Amygdala (tissue), 56 donors: ENCODE results near the gene NR1D1.
A peak's percentile ranks its signal among the peaks of the same experiment; 100 is the strongest.

Experiments used
- DNase-seq, 56 donors: peaks; one replicate each; lab custom pipeline; 2025; lab: John Stamatoyannopoulos, UW

Gene NR1D1

DNA sequence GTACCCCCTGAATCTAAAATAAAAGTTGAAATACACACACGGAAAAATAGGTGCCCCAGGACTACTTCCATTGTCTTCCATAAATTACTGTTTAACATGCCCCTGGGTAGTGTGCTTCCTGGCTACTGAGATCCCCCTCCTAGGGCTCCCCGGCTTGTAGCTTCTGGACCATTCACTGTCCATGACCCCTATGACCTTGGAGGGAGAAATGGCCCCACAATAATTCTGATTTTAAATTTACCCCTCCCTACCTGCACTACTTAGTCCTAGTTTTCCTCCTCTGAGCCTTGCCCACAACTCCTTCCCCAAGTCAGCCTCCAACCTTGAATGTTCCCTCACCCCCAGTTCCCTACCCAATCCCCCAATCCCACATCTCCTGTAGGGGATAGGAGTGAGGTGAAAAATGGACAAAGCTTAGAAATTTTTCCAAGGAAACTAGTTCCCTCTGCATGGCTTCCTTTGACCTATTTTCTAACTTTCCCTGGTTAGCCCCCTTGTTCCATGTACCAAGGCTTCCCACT lies 11.9 kb upstream of the NR1D1 start:
- DNase-seq, result no peak

- peak in 52 of 56 donors; percentile 28 to 88 (median 70) for DNase-seq
Measured at GRCh38 chr17:40111221-40112128, 11.1 kb upstream of the NR1D1 start.

DNA sequence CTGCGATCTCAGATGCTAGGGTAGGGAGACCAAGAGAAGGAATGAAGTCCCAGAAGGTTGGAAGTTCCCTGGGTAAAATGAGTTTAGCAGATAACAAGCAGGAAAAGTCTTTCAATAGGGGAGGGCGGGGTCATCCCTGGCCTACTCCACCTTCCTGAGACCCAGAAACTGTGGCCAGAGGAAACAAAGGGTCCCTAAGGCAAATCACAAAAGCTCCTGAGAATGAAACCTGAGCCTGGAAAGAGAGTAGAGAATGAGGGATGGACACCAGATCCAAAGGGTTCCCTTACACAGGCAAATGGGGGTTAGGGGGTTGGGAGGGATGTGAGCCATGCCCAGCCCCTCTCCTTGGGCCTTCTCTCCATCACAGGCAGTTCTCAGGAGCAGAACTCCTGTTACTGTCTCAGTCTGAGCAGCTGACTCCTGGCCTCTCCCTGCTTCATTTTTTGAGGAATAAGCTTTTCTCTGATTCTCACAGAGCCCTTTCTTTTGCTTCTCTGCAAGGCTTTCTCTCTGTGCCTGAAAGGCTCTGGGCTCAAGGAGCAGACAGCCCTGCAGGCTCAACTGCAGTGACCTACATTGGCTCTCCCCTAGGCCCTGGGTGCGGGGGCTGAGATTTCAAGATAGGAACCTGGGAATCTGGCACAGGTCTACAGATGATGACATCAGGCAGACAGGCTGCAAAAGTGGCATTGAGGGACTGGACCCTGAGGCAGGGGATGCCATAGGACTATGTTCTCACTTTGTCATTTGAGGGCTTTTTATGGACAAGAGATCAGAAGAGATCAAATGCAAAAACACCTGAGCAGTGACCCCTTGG lies 9.8 kb upstream of the NR1D1 start:
- DNase-seq, result no peak

GRCh38 chr17:40108970-40109824 lies 8.8 kb upstream of the NR1D1 start:
- no peak for DNase-seq

DNA sequence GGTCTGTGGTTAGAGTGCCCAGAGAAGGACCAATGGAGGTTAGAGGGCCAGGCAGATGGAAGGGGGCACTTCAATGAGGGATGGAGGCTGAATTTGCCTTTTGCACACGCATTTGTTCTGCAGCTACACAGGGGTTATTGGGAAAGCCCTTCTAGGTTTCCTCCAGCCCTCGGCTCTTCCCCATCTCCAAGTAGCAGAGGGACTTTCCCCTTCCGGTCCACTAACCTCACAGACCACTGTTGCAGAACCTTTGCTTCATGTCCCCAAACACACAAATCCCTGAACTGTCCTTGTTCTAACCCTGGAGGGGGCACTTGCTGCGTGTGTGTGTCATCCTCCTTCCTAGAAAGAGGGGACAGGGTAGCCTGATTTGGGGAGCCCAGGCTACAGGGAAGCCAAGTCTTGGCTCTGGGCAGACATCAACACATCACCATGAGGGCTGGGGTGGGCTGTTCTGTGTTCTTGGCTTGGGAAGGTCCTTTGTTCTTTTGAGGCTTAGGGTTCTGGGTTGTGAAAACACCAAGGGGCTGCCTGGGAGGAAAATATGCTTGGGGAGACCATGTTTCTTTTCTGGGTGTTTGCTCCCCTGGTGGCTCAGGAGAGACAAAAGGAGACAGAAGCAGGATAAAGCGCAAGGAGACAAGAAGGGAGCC lies 7.3 kb upstream of the NR1D1 start:
- peak in 6 of 56 donors; percentile 56 to 79 (median 63) for DNase-seq

- peak in 22 of 56 donors; percentile 23 to 80 (median 47) for DNase-seq
Measured at GRCh38 chr17:40106760-40107521, 6.6 kb upstream of the NR1D1 start.

DNA sequence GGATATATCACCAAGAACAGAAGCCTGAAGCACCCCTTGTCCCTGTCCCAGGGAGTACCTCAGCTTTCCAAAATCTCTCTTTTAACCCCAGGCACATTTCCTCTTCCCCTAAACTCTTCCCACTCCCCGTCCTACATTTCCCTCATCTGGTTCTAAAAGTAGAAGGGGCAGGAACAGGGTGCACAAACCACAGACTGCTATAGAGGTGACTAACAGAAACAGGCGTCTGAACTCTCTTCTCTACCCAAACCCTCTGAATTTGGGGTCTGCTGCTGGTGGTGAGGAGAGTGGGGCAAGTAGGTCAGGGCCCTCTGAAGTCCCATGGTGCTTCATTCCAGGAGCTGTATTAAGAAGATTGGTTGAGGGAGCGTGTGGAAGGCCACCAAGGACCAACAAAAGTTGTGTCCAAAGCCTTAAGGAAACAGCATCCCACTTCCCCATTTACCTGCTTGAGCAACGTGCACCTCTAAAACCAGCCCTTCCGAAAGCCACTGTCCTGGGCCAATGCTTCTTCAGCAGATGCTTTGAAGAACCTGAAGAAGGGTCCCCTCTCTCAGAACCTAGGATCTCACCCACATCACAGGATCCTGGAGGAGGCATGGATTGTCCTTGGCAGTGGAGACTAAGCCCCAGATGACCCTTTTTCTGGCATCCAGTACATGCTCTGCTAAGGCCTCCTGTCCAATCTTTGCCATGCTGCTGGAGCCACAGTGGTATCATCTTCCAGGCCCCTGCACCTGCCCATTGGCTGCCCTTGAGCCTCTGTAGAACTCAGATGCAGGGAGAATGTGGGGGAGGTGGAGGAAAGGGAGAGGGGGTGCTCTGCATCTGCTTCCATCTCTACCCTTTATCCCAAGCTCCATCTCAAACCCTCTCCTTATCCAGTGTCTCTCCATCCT lies 5.7 kb upstream of the NR1D1 start:
- DNase-seq, result no peak

- no peak for DNase-seq
Measured at GRCh38 chr17:40104594-40105486, 4.5 kb upstream of the NR1D1 start.

DNA sequence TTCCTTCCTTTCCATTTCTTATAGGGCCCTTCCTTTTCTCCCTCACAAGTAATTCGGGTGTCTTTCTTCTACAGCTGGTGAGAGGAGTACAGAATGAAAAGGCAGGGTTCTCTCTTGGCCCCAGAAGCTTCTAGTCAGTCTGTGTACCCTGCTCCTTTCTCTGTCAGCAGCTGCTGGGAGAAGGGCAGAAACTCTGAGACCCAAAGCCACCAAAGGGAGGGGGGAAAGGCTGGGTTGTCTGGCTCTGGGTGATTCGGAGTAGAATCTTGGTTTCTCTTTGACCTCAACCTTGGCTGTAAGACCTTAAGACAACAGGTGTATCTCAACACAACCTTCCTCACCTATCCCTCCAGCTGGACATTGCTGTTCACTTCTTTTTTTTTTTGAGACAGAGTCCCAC lies 3.3 kb upstream of the NR1D1 start:
- no peak for DNase-seq

DNA sequence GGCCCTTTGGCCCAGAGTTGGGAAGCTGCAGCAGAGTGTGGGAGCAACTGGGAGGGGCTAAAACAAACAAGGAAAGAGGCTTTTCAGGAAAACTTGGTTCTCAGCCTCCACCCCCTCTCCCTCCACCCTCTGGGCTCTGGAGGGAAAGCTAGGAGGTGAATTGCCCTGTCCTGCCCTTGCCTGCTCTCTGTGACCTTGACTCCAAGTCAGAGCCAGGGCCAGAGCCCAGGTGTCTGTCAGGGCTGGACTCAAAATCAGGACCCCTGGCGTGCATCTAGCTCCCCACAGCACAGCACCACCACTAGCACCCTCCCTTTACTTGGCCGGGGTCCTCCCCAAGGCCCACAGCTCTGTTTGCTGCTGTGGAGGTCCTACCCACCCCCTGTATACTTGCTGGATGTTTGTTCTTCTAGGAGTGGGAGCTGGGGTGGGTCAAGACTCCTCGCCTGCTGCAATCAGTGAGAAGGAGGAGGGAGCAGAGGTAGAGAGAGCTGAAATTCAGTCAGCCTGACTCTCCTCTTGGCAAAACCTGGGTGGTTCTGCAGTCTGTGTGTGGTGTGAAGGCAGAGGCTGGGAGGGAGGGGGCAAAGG lies 2.8 kb upstream of the NR1D1 start:
- no peak for DNase-seq

DNA sequence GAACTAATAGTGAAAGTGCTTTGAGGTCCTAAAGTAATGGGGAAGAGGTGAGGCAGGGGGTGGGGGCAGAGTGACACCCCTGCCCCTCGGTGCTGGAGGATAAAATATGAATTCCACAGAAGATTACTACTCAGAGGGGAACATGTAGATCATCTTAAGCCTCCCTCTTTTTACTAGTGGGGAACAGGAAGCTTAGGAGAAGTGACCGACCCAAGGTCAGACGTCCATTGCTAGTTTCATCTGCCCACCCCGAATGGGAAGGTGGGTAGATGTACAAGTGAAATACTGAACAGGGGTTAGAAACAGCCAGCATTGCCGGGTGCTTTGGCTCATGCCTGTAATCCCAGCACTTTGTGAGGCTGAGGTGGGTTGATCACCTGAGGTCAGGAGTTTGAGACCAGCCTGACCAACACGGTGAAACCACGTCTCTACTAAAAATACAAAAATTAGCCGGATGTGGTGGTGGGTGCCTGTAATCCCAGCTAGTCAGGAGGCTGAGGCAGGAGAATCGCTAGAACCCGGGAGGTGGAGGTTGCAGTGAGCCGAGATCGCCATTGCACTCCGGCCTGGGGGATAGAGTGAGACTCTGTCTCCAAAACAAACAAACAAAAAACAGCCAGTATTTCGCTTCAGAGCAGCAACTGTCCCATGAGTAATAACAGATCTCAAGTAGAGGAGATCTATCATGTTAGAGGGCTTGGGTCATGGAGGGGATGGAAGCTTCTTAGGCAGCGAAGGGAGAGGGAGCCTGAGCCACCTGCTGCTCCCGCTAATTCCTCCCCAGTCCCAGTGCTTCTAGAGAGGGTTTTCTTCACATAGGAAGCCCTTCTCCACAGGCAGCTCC lies 1.2 kb upstream of the NR1D1 start:
- no peak for DNase-seq

GRCh38 chr17:40100669-40101366 lies 429 bp upstream of the NR1D1 start:
- peak; percentile 79 to 99 (median 96) for DNase-seq

DNA sequence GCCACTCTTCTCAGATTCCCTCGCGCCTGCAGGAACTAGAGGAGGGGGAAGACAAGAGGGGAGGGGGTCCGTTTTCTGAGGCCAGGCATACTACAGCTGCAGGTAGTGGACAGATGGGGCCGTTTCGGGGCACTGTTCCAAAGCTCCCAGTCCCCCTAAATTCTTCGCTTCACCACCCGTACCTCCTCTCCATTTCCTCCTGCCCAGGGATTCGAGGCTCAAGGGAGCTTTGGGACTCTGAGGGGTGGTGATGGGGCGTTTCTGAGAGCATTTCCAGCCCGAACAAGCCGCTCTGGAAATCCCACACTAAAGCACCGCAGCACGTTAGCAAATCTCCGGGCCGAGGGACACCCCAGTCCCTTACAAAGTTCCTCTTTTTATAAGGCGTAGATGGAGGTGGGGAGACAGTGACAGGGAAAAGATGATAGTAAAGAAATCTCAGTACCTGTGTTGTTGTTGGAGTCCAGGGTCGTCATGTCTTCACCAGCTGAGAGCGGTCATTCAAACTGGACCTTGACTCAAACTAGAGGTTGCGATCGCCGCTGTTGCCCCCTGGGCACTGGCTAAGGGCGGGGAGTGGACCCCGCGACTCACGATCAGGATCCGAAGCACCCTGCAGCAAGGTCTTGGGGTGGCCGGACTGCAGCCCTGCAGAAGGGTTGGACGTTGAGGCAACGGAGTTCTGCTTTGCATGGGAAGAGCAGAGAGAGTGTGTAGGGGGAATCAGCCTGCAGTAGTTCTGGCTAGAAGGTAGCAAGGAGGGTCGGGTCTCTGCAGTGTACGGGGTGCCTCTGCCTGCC lies 570 bp downstream of the NR1D1 start:
- no peak for DNase-seq
